OCI-LY7 (cell line): Measurements from ENCODE around the gene PRKAB2. TPM values are rescaled to one million over a fixed set of nuclear protein-coding genes. Genes with fewer than 3 reads are reported as not detected.
"Not testable (repeated sequence)": the region's sequence is repeated elsewhere in the genome, so short reads cannot be mapped to it uniquely, and the experiment has no call there.

Source experiments
- BruUV-seq: library from RNA; stranded (reverse); fragments of 400-500 nt; replicated peaks from 2 replicates; lab custom pipeline; 2021; lab: Mats Ljungman, UMichigan
- CTCF ChIA-PET: fragments of 300-600 bp; sonication (Branson Sonifier 250); formaldehyde crosslinking; loops from one replicate; lab custom pipeline; 2022; ENCODE audit warnings: antibody characterized with exemption; ENCODE audit not compliant: unreplicated experiment; lab: Charles Lee
- POLR2A ChIA-PET: fragments of 300-600 bp; sonication (Branson Sonifier 250); formaldehyde crosslinking; loops from one replicate; lab custom pipeline; 2022; ENCODE audit warnings: antibody characterized with exemption; lab: Charles Lee
- DNase-seq: peaks from one replicate; pipeline ENCODE4 v3.0.0-alpha.2; 2015; ENCODE audit warnings: low spot score
- H2AFZ ChIP-seq: fragments of 200-600 bp; sonication (generic), shearing (Covaris generic); 2 replicates; pipeline ENCODE4 v1.6.1; 2014; ENCODE audit warnings: mild to moderate bottlenecking, antibody characterized with exemption, low read length, moderate library complexity
- H3K27ac ChIP-seq: fragments of 200-600 bp; sonication (generic); 2 replicates; pipeline ENCODE4 v1.5.1; 2014; ENCODE audit warnings: mixed run types, low read depth, mild to moderate bottlenecking, moderate library complexity, low read length, inconsistent platforms; ENCODE audit not compliant: poor library complexity, severe bottlenecking
- H3K36me3 ChIP-seq: fragments of 200-600 bp; sonication (generic); 2 replicates; pipeline ENCODE4 v1.6.1; 2014; ENCODE audit warnings: mild to moderate bottlenecking, antibody characterized with exemption, low read length, moderate library complexity, mixed read lengths; ENCODE audit not compliant: insufficient read depth
- H3K4me1 ChIP-seq: fragments of 200-600 bp; sonication (generic); 2 replicates; pipeline ENCODE4 v1.5.1; 2014; ENCODE audit warnings: mild to moderate bottlenecking, low read length; ENCODE audit not compliant: insufficient read depth, poor library complexity, severe bottlenecking
- H3K4me2 ChIP-seq: fragments of 200-600 bp; sonication (generic); 2 replicates; pipeline ENCODE4 v1.6.1; 2014; ENCODE audit warnings: mild to moderate bottlenecking, low read length
- H3K4me3 ChIP-seq: fragments of 200-600 bp; sonication (generic); 2 replicates; pipeline ENCODE4 v1.5.1; 2014; ENCODE audit warnings: mild to moderate bottlenecking, low read depth, low read length; ENCODE audit not compliant: poor library complexity, severe bottlenecking
- H3K79me2 ChIP-seq: fragments of 200-600 bp; sonication (generic); 2 replicates; pipeline ENCODE4 v1.6.1; 2016; ENCODE audit warnings: low read depth, mild to moderate bottlenecking, low read length, moderate library complexity, mixed read lengths; ENCODE audit not compliant: insufficient read depth
- H3K9me2 ChIP-seq: fragments of 200-600 bp; sonication (generic); 2 replicates; pipeline ENCODE4 v1.6.1; 2016; ENCODE audit warnings: mild to moderate bottlenecking, low read length, mixed read lengths; ENCODE audit not compliant: insufficient read depth
- H3K9me3 ChIP-seq: fragments of 200-600 bp; sonication (generic); 2 replicates; pipeline ENCODE4 v1.6.1; 2014; ENCODE audit warnings: mild to moderate bottlenecking, mixed run types, low read length, mixed read lengths
- H4K20me1 ChIP-seq: fragments of 200-600 bp; sonication (generic); 2 replicates; pipeline ENCODE4 v1.6.1; 2014; ENCODE audit warnings: mild to moderate bottlenecking, antibody characterized with exemption, low read length, moderate library complexity, mixed read lengths; ENCODE audit not compliant: insufficient read depth
- CTCF ChIP-seq: fragments of 200-600 bp; sonication (generic); conservative IDR thresholded peaks from 2 replicates; pipeline ENCODE4 v1.5.1; 2014; ENCODE audit warnings: mild to moderate bottlenecking, antibody characterized with exemption, low read length, moderate library complexity, mixed read lengths
- EZH2phosphoT487 ChIP-seq: fragments of 200-600 bp; sonication (generic); IDR thresholded peaks from 2 replicates; pipeline ENCODE4 v1.6.1; 2018; ENCODE audit warnings: low read depth, borderline replicate concordance, mild to moderate bottlenecking, mixed run types, antibody characterized with exemption, low read length, moderate library complexity, mixed read lengths
- intact Hi-C: fragments of 100-400 bp; cut with micrococcal nuclease; formaldehyde crosslinking; loops from one replicate; pipeline ENCODE4 v1.10.0; 2022; ENCODE audit not compliant: unreplicated experiment
- total RNA-seq, 2 experiments: library from RNA; depleted of rRNA in 1 of 2; stranded (reverse); fragments of >200 nt in 1 of 2; shearing (Covaris generic) in 1 of 2; gene quantifications; 2 replicates each; pipeline ENCODE4 v1.2.3, GENCODE V29; 2014 to 2022

Gene PRKAB2
- total RNA-seq, 2 experiments from 2014 or later, result 11.6 to 17.4 TPM

- no peak overlapping the region for H3K4me3 ChIP-seq
- no peaks in the 10 kb centered on the region for H4K20me1 ChIP-seq
- no peaks in the 10 kb centered on the region for H3K36me3 ChIP-seq
- H3K9me2 ChIP-seq, result no peaks in the 10 kb centered on the region
- intact Hi-C loops, result no loop called here
- H3K4me2 ChIP-seq, result no peak overlapping the region
- no peaks in the 10 kb centered on the region for H3K79me2 ChIP-seq
- no peaks in the 10 kb centered on the region for H3K9me3 ChIP-seq
- no peak overlapping the region for H2AFZ ChIP-seq
- H3K27ac ChIP-seq, result no peak overlapping the region
- DNase-seq, result no peak
- TF ChIP-seq EZH2phosphoT487 (no peak), CTCF (no peak)
- H3K4me1 ChIP-seq, result peaks cover 20% of the 10 kb centered on the region
- BruUV-seq, result no TSS peak
- POLR2A ChIA-PET, result no interaction called here
- CTCF ChIA-PET, result no interaction called here
Measured at GRCh38 chr1:147202576-147202975, 30.3 kb upstream of the PRKAB2 start.

GRCh38 chr1:147201786-147202185, 29.5 kb upstream of the PRKAB2 start:
- H4K20me1 ChIP-seq, result no peaks in the 10 kb centered on the region
- no peak overlapping the region for H3K4me2 ChIP-seq
- H3K4me1 ChIP-seq, result peaks cover 20% of the 10 kb centered on the region
- TF ChIP-seq EZH2phosphoT487 (no peak), CTCF (no peak)
- no peaks in the 10 kb centered on the region for H3K9me2 ChIP-seq
- H2AFZ ChIP-seq, result no peak overlapping the region
- POLR2A ChIA-PET, result no interaction called here
- DNase-seq, result no peak
- no TSS peak for BruUV-seq
- CTCF ChIA-PET, result no interaction called here
- no peaks in the 10 kb centered on the region for H3K79me2 ChIP-seq
- H3K9me3 ChIP-seq, result no peaks in the 10 kb centered on the region
- no peak overlapping the region for H3K27ac ChIP-seq
- no peak overlapping the region for H3K4me3 ChIP-seq
- intact Hi-C loops, result no loop called here
- no peaks in the 10 kb centered on the region for H3K36me3 ChIP-seq

- no peaks in the 10 kb centered on the region for H3K36me3 ChIP-seq
- H3K27ac ChIP-seq, result no peak overlapping the region
- intact Hi-C loops, result no loop called here
- H3K9me3 ChIP-seq, result no peaks in the 10 kb centered on the region
- H3K4me1 ChIP-seq, result peaks cover 20% of the 10 kb centered on the region
- no peaks in the 10 kb centered on the region for H3K9me2 ChIP-seq
- H3K4me2 ChIP-seq, result no peak overlapping the region
- H4K20me1 ChIP-seq, result no peaks in the 10 kb centered on the region
- no peaks in the 10 kb centered on the region for H3K79me2 ChIP-seq
- ChIA-PET CTCF (no interaction called here), POLR2A (interaction anchor here (0.6 to 0.8 kb wide), 2 partner anchors 24 to 82 kb away, joined by 3 to 4 read pairs; partner anchors contain the start of gene FMO5)
- BruUV-seq, result no TSS peak
- TF ChIP-seq EZH2phosphoT487 (no peak), CTCF (no peak)
- DNase-seq, result no peak
- no peak overlapping the region for H3K4me3 ChIP-seq
- no peak overlapping the region for H2AFZ ChIP-seq
Measured at GRCh38 chr1:147201276-147201675, 29.0 kb upstream of the PRKAB2 start.

GRCh38 chr1:147197324-147197723, 25.1 kb upstream of the PRKAB2 start:
- POLR2A ChIA-PET, CTCF ChIA-PET: not testable (repeated sequence)

More at GRCh38 chr1:147197324-147197723, 25.1 kb upstream of the PRKAB2 start:
- H3K4me2 ChIP-seq, H3K9me3 ChIP-seq, H4K20me1 ChIP-seq, H3K4me1 ChIP-seq, H3K27ac ChIP-seq, H2AFZ ChIP-seq, intact Hi-C loops, H3K36me3 ChIP-seq, H3K4me3 ChIP-seq, BruUV-seq, DNase-seq, H3K9me2 ChIP-seq, H3K79me2 ChIP-seq: not testable (repeated sequence)
